ENCODE results near the gene FCRL3. TPM values are rescaled to one million over a fixed set of nuclear protein-coding genes. Genes with fewer than 3 reads are reported as not detected.

FCRL3 gene
- total and polyA plus RNA-seq, 2 experiments from 2014 or later = not detected

- Histone ChIP-seq H3K27me3 (no peaks in the 10 kb centered on the region), H3K36me3 (replicated peaks; ENCODE audit: insufficient read depth, low read depth) (no peaks in the 10 kb centered on the region), H3K4me3 (no peak overlapping the region), H3K9me3 (ENCODE audit: low read depth) (no peaks in the 10 kb centered on the region), H4K20me1 (ENCODE audit: insufficient read depth, poor library complexity, severe bottlenecking) (no peaks in the 10 kb centered on the region), H3K4me2 (no peak overlapping the region), H3K4me1 (ENCODE audit: insufficient read depth) (no peaks in the 10 kb centered on the region), H2AFZ (no peak overlapping the region), H3K79me2 (no peaks in the 10 kb centered on the region), H3K9me2 (replicated peaks; ENCODE audit: insufficient read depth) (no peaks in the 10 kb centered on the region), H3K27ac (no peak overlapping the region)
- 91% methylated on average over 2 of the region's 2 CpGs for WGBS (ENCODE audit: low lambda C conversion rate, missing lambda C conversion rate)
- TF ChIP-seq EZH2phosphoT487 (IDR thresholded peaks at IDR 0.05; ENCODE audit: low read depth, severe bottlenecking, unreplicated experiment) (no peak), EZH2 (IDR thresholded peaks at IDR 0.05; ENCODE audit: borderline replicate concordance) (no peak), CTCF (IDR thresholded peaks at IDR 0.05; ENCODE audit: poor library complexity) (no peak)
- no peak for DNase-seq (ENCODE audit: low spot score)
Observed at GRCh38 chr1:157724537-157725220, 24.1 kb upstream of the FCRL3 start.

GRCh38 chr1:157723157-157723556 lies 22.6 kb upstream of the FCRL3 start:
- no peaks in the 10 kb centered on the region for H4K20me1 ChIP-seq (ENCODE audit: insufficient read depth, poor library complexity, severe bottlenecking)
- H2AFZ ChIP-seq = no peak overlapping the region
- whole genome bisulfite sequencing (ENCODE audit: low lambda C conversion rate, missing lambda C conversion rate) = 88% methylated on average over 2 of the region's 2 CpGs
- no peak overlapping the region for H3K27ac ChIP-seq
- H3K4me1 ChIP-seq (ENCODE audit: insufficient read depth) = no peaks in the 10 kb centered on the region
- H3K36me3 ChIP-seq (replicated peaks; ENCODE audit: insufficient read depth, low read depth) = no peaks in the 10 kb centered on the region
- no peaks in the 10 kb centered on the region for H3K9me3 ChIP-seq (ENCODE audit: low read depth)
- no peak for TF ChIP-seq EZH2phosphoT487 (IDR thresholded peaks at IDR 0.05; ENCODE audit: low read depth, severe bottlenecking, unreplicated experiment)
- TF ChIP-seq EZH2 (IDR thresholded peaks at IDR 0.05; ENCODE audit: borderline replicate concordance) = no peak
- TF ChIP-seq CTCF (IDR thresholded peaks at IDR 0.05; ENCODE audit: poor library complexity) = no peak
- no peak overlapping the region for H3K4me3 ChIP-seq
- no peaks in the 10 kb centered on the region for H3K27me3 ChIP-seq
- no peak for DNase-seq (ENCODE audit: low spot score)
- no peaks in the 10 kb centered on the region for H3K79me2 ChIP-seq
- no peak overlapping the region for H3K4me2 ChIP-seq
- H3K9me2 ChIP-seq (replicated peaks; ENCODE audit: insufficient read depth) = no peaks in the 10 kb centered on the region

DNA sequence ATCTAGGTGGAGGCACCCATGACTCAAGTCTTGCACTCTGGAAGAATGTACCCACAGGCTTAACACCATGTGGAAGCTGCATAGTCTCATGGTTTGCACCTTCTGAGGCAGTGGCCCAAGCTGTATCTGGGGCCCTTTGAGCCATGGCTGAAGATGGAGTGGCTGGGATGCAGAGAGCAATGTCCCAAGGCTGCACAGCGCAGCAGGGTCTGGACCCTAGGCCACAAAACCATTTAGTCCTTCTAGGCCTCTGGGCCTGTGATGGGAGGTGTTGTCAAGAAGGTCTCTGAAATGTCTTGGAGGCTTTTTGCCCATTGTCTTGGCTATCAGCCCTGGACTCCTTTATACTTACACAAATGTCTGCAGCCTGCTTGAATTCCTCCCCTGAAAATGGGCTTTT lies 21.4 kb upstream of the FCRL3 start:
- Histone ChIP-seq H3K4me1 (ENCODE audit: insufficient read depth) (no peaks in the 10 kb centered on the region), H3K27ac (no peak overlapping the region), H3K27me3 (no peaks in the 10 kb centered on the region), H3K9me3 (ENCODE audit: low read depth) (no peaks in the 10 kb centered on the region), H3K4me3 (no peak overlapping the region), H3K4me2 (no peak overlapping the region), H3K36me3 (replicated peaks; ENCODE audit: insufficient read depth, low read depth) (no peaks in the 10 kb centered on the region), H4K20me1 (ENCODE audit: insufficient read depth, poor library complexity, severe bottlenecking) (no peaks in the 10 kb centered on the region), H3K79me2 (no peaks in the 10 kb centered on the region), H3K9me2 (replicated peaks; ENCODE audit: insufficient read depth) (no peaks in the 10 kb centered on the region), H2AFZ (no peak overlapping the region)
- DNase-seq (ENCODE audit: low spot score) = no peak
- WGBS (ENCODE audit: low lambda C conversion rate, missing lambda C conversion rate) = 95% methylated on average over 1 of the region's 1 CpG
- TF ChIP-seq EZH2 (IDR thresholded peaks at IDR 0.05; ENCODE audit: borderline replicate concordance) (no peak), CTCF (IDR thresholded peaks at IDR 0.05; ENCODE audit: poor library complexity) (no peak), EZH2phosphoT487 (IDR thresholded peaks at IDR 0.05; ENCODE audit: low read depth, severe bottlenecking, unreplicated experiment) (no peak)
